ENCODE results near the gene RPS2.

DNA sequence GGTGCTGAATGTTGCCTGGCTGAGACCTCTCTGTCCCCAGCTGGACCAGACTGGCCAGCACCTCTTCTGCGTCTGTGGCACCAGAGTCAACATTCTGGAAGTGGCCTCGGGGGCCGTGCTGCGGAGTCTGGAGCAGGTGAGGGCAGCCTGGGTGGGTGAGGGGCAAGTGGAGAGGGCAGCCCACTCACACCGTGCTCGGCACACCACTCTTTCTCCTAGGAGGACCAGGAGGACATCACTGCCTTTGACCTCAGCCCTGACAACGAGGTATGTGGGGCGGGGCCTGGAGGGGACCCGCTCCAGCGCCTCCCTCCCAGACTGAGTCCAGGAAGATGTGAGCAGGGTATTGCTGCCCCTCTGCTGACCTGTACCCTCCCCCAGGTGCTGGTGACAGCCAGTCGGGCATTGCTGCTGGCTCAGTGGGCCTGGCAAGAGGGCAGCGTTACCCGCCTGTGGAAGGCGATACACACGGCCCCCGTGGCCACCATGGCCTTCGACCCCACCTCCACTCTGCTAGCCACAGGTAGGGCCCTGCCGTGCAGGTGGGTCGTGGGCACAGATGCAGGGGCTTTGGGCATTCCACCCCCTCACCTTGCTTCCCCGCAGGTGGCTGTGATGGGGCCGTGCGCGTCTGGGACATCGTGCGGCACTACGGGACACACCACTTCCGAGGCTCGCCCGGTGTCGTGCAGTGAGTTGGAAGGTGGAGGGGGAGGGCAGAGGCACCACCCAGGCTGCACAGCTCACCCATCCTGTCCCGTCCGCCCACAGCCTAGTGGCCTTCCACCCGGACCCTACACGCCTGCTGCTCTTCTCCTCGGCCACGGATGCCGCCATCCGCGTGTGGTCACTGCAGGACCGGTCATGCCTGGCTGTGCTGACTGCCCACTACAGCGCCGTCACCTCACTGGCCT, 9.8 kb upstream of the RPS2 start:
- no peak for TF ChIP-seq CTCF (conservative IDR thresholded peaks at IDR 0.05; ENCODE audit: low read length)
- no peak for TF ChIP-seq EZH2phosphoT487 (IDR thresholded peaks at IDR 0.05; ENCODE audit: borderline replicate concordance, low read depth, low read length)

Measured in OCI-LY7 (cell line).